HepG2 (cell line): ENCODE measurements around the gene MN1. TPM values are rescaled to one million over a fixed set of nuclear protein-coding genes. Genes with fewer than 3 reads are reported as not detected.

Source experiments
- ATAC-seq: fragments of 200-7000 bp; cut with Tn5 transposase; 3 replicates; pipeline ENCODE4 v1.9.1; 2020; ENCODE audit warnings: mild to moderate bottlenecking, moderate library complexity
- BruUV-seq: library from RNA; stranded (reverse); fragments of 400-500 nt; replicated peaks from 2 replicates; lab custom pipeline; 2021; lab: Mats Ljungman, UMichigan
- CTCF ChIA-PET: fragments of 300-600 bp; formaldehyde crosslinking; extraction: SDS; loops from one replicate; lab custom pipeline; 2021; ENCODE audit warnings: low total read pairs, inconsistent platforms, low intra/inter-chr PET ratio; lab: Yijun Ruan, JAX
- POLR2A ChIA-PET: fragments of 350-600 bp; sonication (Branson Sonifier 250); formaldehyde crosslinking; loops from one replicate; lab custom pipeline; 2020; ENCODE audit warnings: antibody characterized with exemption, inconsistent platforms; lab: Yijun Ruan, JAX
- DNase-seq: peaks from one replicate; pipeline ENCODE4 v3.0.0-alpha.2; 2015; ENCODE audit warnings: low spot score
- FAIRE-seq: peaks from 3 replicates; lab custom pipeline; 2011; peaks lifted over from hg19 to GRCh38; lab: Jason Lieb, UNC
- H2AFZ ChIP-seq: one replicate; pipeline ENCODE4 v1.6.1; 2011; ENCODE audit warnings: low read length, inconsistent platforms
- H3K27ac ChIP-seq: fragments of 300-600 bp; 3 replicates; pipeline ENCODE4 v1.8.0; 2011; ENCODE audit warnings: mixed run types, mild to moderate bottlenecking, mixed read lengths, low read length, inconsistent platforms; ENCODE audit not compliant: insufficient read depth; ENCODE audit errors: extremely low read length
- H3K27me3 ChIP-seq, 2 experiments: fragments of 200-600 bp in 1 of 2; 2 replicates in 1 of 2; 3 replicates in 1 of 2; pipeline versions ENCODE4 v1.6.0 to v1.8.0; 2011; ENCODE audit warnings: low read length in 2 of 2, mild to moderate bottlenecking in 2 of 2, moderate library complexity in 2 of 2, inconsistent platforms in 1 of 2; ENCODE audit not compliant: insufficient read depth in 2 of 2, control insufficient read depth in 1 of 2
- H3K36me3 ChIP-seq, 2 experiments: fragments of 200-600 bp in 1 of 2; replicated peaks in 1 of 2; 2 replicates in 1 of 2; 3 replicates in 1 of 2; pipeline versions ENCODE4 v1.5.1 to v1.8.0; 2011; ENCODE audit warnings: low read length in 2 of 2, inconsistent platforms in 1 of 2; ENCODE audit not compliant: insufficient read depth in 2 of 2, control insufficient read depth in 1 of 2
- H3K4me1 ChIP-seq: 2 replicates; pipeline ENCODE4 v1.5.1; 2012; ENCODE audit warnings: low read length, inconsistent platforms; ENCODE audit not compliant: insufficient read depth
- H3K4me2 ChIP-seq: 2 replicates; pipeline ENCODE4 v1.6.0; 2011; ENCODE audit warnings: low read depth, low read length, inconsistent platforms
- H3K4me3 ChIP-seq, 3 experiments: fragments of 200-600 bp in 1 of 3; sonication (generic), shearing (Covaris generic) in 1 of 3; replicated peaks in 1 of 3; 2 replicates each; pipeline ENCODE4 v1.5.1; 2011 to 2016; ENCODE audit warnings: low read length in 3 of 3, inconsistent platforms in 2 of 3, low read depth in 2 of 3, mild to moderate bottlenecking in 2 of 3, control low read depth in 1 of 3, mixed read lengths in 1 of 3; ENCODE audit not compliant: insufficient read depth in 1 of 3
- H3K79me2 ChIP-seq: one replicate; pipeline ENCODE4 v1.6.1; 2011; ENCODE audit warnings: low read length, inconsistent platforms; ENCODE audit not compliant: insufficient read depth
- H3K9ac ChIP-seq: 2 replicates; pipeline ENCODE4 v1.6.0; 2011; ENCODE audit warnings: mild to moderate bottlenecking, low read depth, low read length, inconsistent platforms; ENCODE audit not compliant: insufficient read depth
- H3K9me3 ChIP-seq: 2 replicates; pipeline ENCODE4 v1.5.1; 2012; ENCODE audit warnings: mild to moderate bottlenecking, low read length
- H4K20me1 ChIP-seq: 2 replicates; pipeline ENCODE4 v1.6.0; 2011; ENCODE audit warnings: inconsistent platforms, mild to moderate bottlenecking, low read length, moderate library complexity; ENCODE audit not compliant: insufficient read depth
- AKAP8 ChIP-seq: sonication (generic); formaldehyde crosslinking; IDR thresholded peaks from 2 replicates; pipeline ENCODE4 v1.5.1; 2020; ENCODE audit warnings: mild to moderate bottlenecking, missing genetic modification reagents
- CHD4 ChIP-seq: fragments of 200-600 bp; sonication (generic); IDR thresholded peaks from 2 replicates; pipeline ENCODE4 v1.7.0; 2017; ENCODE audit warnings: mild to moderate bottlenecking, low read length, borderline replicate concordance
- IRF2 ChIP-seq: IDR thresholded peaks from 2 replicates; pipeline ENCODE4 v1.6.1; 2018; ENCODE audit warnings: missing genetic modification reagents, missing compliant biosample characterization
- MAF1 ChIP-seq: sonication (generic); formaldehyde crosslinking; IDR thresholded peaks from 2 replicates; pipeline ENCODE4 v1.5.0; 2020; ENCODE audit warnings: missing genetic modification reagents, borderline replicate concordance
- NFRKB ChIP-seq: fragments of 450-650 bp; IDR thresholded peaks from 2 replicates; pipeline ENCODE4 v1.6.1; 2017
- PAF1 ChIP-seq: IDR thresholded peaks from 2 replicates; pipeline ENCODE4 v1.6.1; 2016; ENCODE audit warnings: missing genetic modification reagents, missing compliant biosample characterization
- RXRB ChIP-seq: IDR thresholded peaks from 2 replicates; pipeline ENCODE4 v1.6.1; 2016; ENCODE audit warnings: borderline replicate concordance, missing genetic modification reagents, missing compliant biosample characterization
- SIX4 ChIP-seq: sonication (generic); formaldehyde crosslinking; IDR thresholded peaks from 2 replicates; pipeline ENCODE4 v1.4.0; 2020; ENCODE audit warnings: missing genetic modification reagents
- ZBTB20 ChIP-seq: sonication (generic); formaldehyde crosslinking; IDR thresholded peaks from 2 replicates; pipeline ENCODE4 v1.8.1; 2023; ENCODE audit warnings: missing genetic modification reagents, low read depth, mild to moderate bottlenecking, borderline replicate concordance
- ZNF616 ChIP-seq: sonication (generic); formaldehyde crosslinking; IDR thresholded peaks from 2 replicates; pipeline ENCODE4 v1.5.0; 2020; ENCODE audit warnings: low read depth, mild to moderate bottlenecking, missing genetic modification reagents
- ZNF839 ChIP-seq: sonication (generic); formaldehyde crosslinking; IDR thresholded peaks from 2 replicates; pipeline ENCODE4 v1.4.0; 2020; ENCODE audit warnings: missing genetic modification reagents, mild to moderate bottlenecking, borderline replicate concordance
- WGBS: methylation state at CpG from one replicate; pipeline ENCODE4 v1.1.6; 2017; ENCODE audit warnings: low lambda C conversion rate; 5-methylcytosine and 5-hydroxymethylcytosine counted together
- in situ Hi-C: cut with HindIII; loops from 2 replicates; pipeline ENCODE4 v1.10.0; 2017; ENCODE audit warnings: low pct_unique_long_range_greater_than_20kb; ENCODE audit not compliant: extremely low pct_ligation_motif_present
- intact Hi-C: fragments of 100-400 bp; cut with micrococcal nuclease; formaldehyde crosslinking; loops from one replicate; pipeline ENCODE4 v1.10.0; 2022; ENCODE audit not compliant: unreplicated experiment
- polyA plus RNA-seq, 8 experiments: library from polyadenylated mRNA; depleted of rRNA in 3 of 8; stranded (reverse) in 7 of 8; unstranded in 1 of 8; fragments of >200 nt; fragmentation: Illumina TruSeq in 4 of 8; extraction: Trizol in 4 of 8; gene quantifications; 2 replicates each; pipeline versions ENCODE4 v1.2.1 to v1.2.3, GENCODE V29; 2011 to 2016; ENCODE audit warnings: low read depth in 4 of 8, missing spikeins in 1 of 8, mixed read lengths in 1 of 8; ENCODE audit not compliant: insufficient read depth in 1 of 8
- total RNA-seq, 5 experiments: library from RNA; depleted of rRNA; stranded (reverse); fragments of >200 nt; fragmentation: Illumina TruSeq; extraction: Trizol; gene quantifications; 2 replicates each; pipeline ENCODE4 v1.2.3, GENCODE V29; 2016; ENCODE audit warnings: low read depth in 1 of 5
- TF ChIP-seq, protein P1 (sequence below): sonication (generic); formaldehyde crosslinking; IDR thresholded peaks from 2 replicates; pipeline ENCODE4 v1.4.0; 2020; ENCODE audit warnings: missing genetic modification reagents

Gene MN1
- total and polyA plus RNA-seq, 2 of the 13 experiments (the other 11 are each of a cell fraction or from before 2014, with no cell fraction given), result 0.01 TPM; not detected in 1

DNA sequence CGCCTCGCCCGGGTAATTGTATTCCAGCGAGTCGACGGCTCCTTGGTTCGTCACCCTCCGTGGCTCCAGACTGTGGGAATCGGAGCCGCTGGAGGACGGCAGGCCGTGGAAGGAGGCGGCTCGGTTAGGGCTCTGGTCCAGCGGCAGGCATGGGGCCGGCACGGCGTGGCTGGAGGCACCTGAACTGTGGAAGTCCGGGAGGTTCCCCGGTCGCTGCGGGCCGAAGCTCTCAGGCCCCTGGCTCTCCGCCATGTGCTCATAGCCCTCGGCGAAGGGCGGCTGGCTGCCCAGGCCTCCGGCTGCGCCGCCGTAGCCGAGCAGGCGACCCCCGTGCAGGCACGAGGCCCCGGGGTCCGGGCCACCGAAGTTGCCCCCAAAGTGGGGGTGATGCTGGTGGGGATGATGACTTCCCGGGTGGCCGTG is 1.7 kb downstream of the MN1 start (continued):
- TF ChIP-seq ZNF839 (CRISPR knock-in tag) (no peak), CHD4 (no peak), AKAP8 (CRISPR knock-in tag) (no peak), MAF1 (no peak), NFRKB (no peak), ZNF616 (CRISPR knock-in tag) (no peak)
- TF ChIP-seq, all 625 proteins: peak for 0

DNA sequence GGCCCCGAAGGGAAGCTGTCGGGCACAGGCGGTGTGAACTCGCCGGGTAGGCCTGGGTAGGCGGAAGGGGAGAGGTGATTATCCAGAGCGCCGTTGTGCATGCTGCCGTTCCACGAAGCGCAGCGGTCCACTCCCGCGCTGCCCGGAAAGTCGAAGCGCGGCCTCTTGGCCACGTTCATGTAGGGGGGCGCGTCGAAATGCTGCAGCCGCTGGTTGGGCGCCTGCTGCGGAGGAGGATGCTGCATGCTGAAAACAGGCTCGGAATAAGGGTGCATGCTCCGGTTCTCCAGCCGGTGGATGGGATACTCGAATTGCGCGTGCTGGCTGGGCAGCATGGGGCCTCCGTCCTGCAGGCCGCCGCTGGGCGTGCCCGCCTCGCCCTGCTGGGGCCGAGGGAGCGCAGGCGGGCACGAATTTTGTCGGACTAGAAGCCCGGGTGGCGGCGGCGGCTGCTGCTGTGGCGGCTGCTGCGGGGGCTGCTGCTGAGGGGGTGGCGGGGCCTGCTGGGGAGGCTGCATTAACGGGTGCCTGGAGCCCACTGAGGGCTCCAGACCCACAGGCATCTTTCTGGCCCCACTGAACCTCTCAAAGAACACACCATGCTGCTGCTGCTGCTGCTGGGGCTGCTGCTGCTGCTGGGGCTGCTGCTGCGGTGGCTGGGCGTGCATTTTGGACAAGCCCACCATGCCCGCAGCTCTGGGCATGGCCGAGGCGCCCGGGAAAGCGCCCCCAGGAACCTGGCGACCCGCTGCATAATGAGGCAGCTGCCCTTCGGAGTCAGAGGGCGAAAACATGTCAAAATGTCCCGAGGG is 2.3 kb downstream of the MN1 start:
- DNase-seq (no peak), ATAC-seq (no peak), FAIRE-seq (no peak)
- no peaks in the 10 kb centered on the region for H3K4me1 ChIP-seq
- BruUV-seq, result no TSS peak
- no peak overlapping the region for H3K4me3 ChIP-seq
- WGBS, result 77% methylated on average over 6 of the region's 62 CpGs
- ChIA-PET CTCF (no interaction called here), POLR2A (no interaction called here)
- in situ Hi-C loops, result no loop called here
- TF ChIP-seq ZBTB20 (CRISPR knock-in tag) (no peak), IRF2 (CRISPR knock-in tag) (no peak), PAF1 (CRISPR knock-in tag) (no peak), SIX4 (CRISPR knock-in tag) (no peak), RXRB (CRISPR knock-in tag) (no peak)
- TF ChIP-seq, protein P1, sequence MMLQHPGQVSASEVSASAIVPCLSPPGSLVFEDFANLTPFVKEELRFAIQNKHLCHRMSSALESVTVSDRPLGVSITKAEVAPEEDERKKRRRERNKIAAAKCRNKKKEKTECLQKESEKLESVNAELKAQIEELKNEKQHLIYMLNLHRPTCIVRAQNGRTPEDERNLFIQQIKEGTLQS, result no peak
- no peak overlapping the region for H3K9ac ChIP-seq
- H3K4me2 ChIP-seq, result no peak overlapping the region
- H3K27ac ChIP-seq, result no peak overlapping the region
- H3K27me3 ChIP-seq, result peaks cover 7 to 51% of the 10 kb centered on the region in 2 experiments; a peak in 4 of 5 replicates
- H4K20me1 ChIP-seq, result no peaks in the 10 kb centered on the region
- intact Hi-C loops, result no loop called here
- H3K9me3 ChIP-seq, result no peaks in the 10 kb centered on the region
- no peak overlapping the region for H2AFZ ChIP-seq
- H3K79me2 ChIP-seq, result no peaks in the 10 kb centered on the region
- H3K36me3 ChIP-seq, result no peaks in the 10 kb centered on the region
